NOMO-1 treated with DMSO at 0.1 percent for 48 hours (cell line): ENCODE data around the gene EIF4E1B.

ENCODE experiments used
- DNase-seq: peaks from one replicate; lab custom pipeline; 2025; ENCODE audit not compliant: unreplicated experiment; lab: John Stamatoyannopoulos, UW

EIF4E1B gene

GRCh38 chr5:176603091-176603490 lies 27.4 kb upstream of the EIF4E1B start:
- no peak for DNase-seq

- DNase-seq: no peak
Observed at GRCh38 chr5:176606032-176606431, 24.4 kb upstream of the EIF4E1B start.

- DNase-seq: no peak
Observed at GRCh38 chr5:176606875-176607274, 23.6 kb upstream of the EIF4E1B start.

GRCh38 chr5:176608142-176608705 lies 22.3 kb upstream of the EIF4E1B start:
- no peak for DNase-seq

GRCh38 chr5:176608937-176609723 lies 21.3 kb upstream of the EIF4E1B start:
- no peak for DNase-seq

GRCh38 chr5:176609724-176610434 lies 20.6 kb upstream of the EIF4E1B start, which contains the start of gene GPRIN1:
TSS of gene GPRIN1 (minus strand) at chr5:176610156. CDS start at chr5:176599834, 10,322 bp downstream.
- peak; percentile 19 for DNase-seq

- no peak for DNase-seq
Observed at GRCh38 chr5:176610435-176610773, 20.1 kb upstream of the EIF4E1B start.

- peak; percentile 71 for DNase-seq
Observed at GRCh38 chr5:176611435-176611834, 19.0 kb upstream of the EIF4E1B start.

- DNase-seq: no peak
Observed at GRCh38 chr5:176612008-176612407, 18.5 kb upstream of the EIF4E1B start.

GRCh38 chr5:176612855-176613254 lies 17.6 kb upstream of the EIF4E1B start:
- DNase-seq: no peak

- no peak for DNase-seq
Observed at GRCh38 chr5:176614805-176615478, 15.5 kb upstream of the EIF4E1B start.

- DNase-seq: no peak
Observed at GRCh38 chr5:176616511-176616910, 14.0 kb upstream of the EIF4E1B start.

GRCh38 chr5:176618783-176619182 lies 11.7 kb upstream of the EIF4E1B start:
- DNase-seq: no peak

- DNase-seq: peak; percentile 52
Observed at GRCh38 chr5:176619203-176619568, 11.3 kb upstream of the EIF4E1B start.

GRCh38 chr5:176619569-176620332 lies 10.7 kb upstream of the EIF4E1B start:
- no peak for DNase-seq

- DNase-seq: no peak
Observed at GRCh38 chr5:176620333-176620981, 10.0 kb upstream of the EIF4E1B start.

- DNase-seq: no peak
Observed at GRCh38 chr5:176621661-176622079, 8.8 kb upstream of the EIF4E1B start.

GRCh38 chr5:176624142-176624541 lies 6.3 kb upstream of the EIF4E1B start:
- DNase-seq: no peak

GRCh38 chr5:176624938-176625337 lies 5.5 kb upstream of the EIF4E1B start:
- no peak for DNase-seq

- no peak for DNase-seq
Observed at GRCh38 chr5:176625512-176625911, 5.0 kb upstream of the EIF4E1B start.
